Measurements from ENCODE around the gene CLMN.

DNA sequence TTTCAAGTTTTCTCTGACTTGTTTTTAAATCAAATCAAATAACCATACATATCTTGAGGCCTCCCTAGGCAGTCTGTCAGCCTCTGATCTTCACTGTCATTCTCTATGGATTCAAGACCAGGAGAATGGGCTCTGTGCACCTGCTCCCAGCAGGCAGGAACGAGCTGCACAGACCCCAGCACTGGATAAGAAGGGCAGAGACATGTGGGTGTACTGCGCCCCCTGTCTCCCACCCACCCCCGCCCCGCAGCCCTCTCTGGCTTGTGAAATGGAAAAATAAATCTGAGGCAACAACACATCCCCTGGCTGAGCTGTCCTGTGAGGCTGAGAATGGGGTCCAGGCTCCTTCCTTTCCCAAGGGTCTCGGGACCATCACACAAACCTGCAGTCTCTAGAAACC is 26.3 kb downstream of the CLMN start:
- TF ChIP-seq, protein P1, sequence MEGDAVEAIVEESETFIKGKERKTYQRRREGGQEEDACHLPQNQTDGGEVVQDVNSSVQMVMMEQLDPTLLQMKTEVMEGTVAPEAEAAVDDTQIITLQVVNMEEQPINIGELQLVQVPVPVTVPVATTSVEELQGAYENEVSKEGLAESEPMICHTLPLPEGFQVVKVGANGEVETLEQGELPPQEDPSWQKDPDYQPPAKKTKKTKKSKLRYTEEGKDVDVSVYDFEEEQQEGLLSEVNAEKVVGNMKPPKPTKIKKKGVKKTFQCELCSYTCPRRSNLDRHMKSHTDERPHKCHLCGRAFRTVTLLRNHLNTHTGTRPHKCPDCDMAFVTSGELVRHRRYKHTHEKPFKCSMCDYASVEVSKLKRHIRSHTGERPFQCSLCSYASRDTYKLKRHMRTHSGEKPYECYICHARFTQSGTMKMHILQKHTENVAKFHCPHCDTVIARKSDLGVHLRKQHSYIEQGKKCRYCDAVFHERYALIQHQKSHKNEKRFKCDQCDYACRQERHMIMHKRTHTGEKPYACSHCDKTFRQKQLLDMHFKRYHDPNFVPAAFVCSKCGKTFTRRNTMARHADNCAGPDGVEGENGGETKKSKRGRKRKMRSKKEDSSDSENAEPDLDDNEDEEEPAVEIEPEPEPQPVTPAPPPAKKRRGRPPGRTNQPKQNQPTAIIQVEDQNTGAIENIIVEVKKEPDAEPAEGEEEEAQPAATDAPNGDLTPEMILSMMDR (conservative IDR thresholded peaks at IDR 0.05; ENCODE audit: low read depth in 2 of 2) = peak in 1 of 2 experiments; percentile 45; a peak in 2 of 4 replicates
- TF ChIP-seq EZH2 (IDR thresholded peaks at IDR 0.05; ENCODE audit: low read depth, unreplicated experiment) (no peak), POLR2AphosphoS5 (IDR thresholded peaks at IDR 0.05; ENCODE audit: low read depth) (no peak), CREB1 (CRISPR knock-in tag; IDR thresholded peaks at IDR 0.05; ENCODE audit: low read depth) (no peak), ZNF331 (CRISPR knock-in tag; IDR thresholded peaks at IDR 0.05; ENCODE audit: low read depth) (no peak), JUNB (IDR thresholded peaks at IDR 0.05; ENCODE audit: unreplicated experiment) (no peak), EZH2phosphoT487 (IDR thresholded peaks at IDR 0.05; ENCODE audit: unreplicated experiment) (no peak), STAT1 (IDR thresholded peaks at IDR 0.05; ENCODE audit: unreplicated experiment) (no peak), NANOG (IDR thresholded peaks at IDR 0.05; ENCODE audit: borderline replicate concordance) (no peak)
- TF ChIP-seq, protein P2, sequence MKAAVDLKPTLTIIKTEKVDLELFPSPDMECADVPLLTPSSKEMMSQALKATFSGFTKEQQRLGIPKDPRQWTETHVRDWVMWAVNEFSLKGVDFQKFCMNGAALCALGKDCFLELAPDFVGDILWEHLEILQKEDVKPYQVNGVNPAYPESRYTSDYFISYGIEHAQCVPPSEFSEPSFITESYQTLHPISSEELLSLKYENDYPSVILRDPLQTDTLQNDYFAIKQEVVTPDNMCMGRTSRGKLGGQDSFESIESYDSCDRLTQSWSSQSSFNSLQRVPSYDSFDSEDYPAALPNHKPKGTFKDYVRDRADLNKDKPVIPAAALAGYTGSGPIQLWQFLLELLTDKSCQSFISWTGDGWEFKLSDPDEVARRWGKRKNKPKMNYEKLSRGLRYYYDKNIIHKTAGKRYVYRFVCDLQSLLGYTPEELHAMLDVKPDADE (IDR thresholded peaks at IDR 0.05) = no peak
- TF ChIP-seq, protein P3, sequence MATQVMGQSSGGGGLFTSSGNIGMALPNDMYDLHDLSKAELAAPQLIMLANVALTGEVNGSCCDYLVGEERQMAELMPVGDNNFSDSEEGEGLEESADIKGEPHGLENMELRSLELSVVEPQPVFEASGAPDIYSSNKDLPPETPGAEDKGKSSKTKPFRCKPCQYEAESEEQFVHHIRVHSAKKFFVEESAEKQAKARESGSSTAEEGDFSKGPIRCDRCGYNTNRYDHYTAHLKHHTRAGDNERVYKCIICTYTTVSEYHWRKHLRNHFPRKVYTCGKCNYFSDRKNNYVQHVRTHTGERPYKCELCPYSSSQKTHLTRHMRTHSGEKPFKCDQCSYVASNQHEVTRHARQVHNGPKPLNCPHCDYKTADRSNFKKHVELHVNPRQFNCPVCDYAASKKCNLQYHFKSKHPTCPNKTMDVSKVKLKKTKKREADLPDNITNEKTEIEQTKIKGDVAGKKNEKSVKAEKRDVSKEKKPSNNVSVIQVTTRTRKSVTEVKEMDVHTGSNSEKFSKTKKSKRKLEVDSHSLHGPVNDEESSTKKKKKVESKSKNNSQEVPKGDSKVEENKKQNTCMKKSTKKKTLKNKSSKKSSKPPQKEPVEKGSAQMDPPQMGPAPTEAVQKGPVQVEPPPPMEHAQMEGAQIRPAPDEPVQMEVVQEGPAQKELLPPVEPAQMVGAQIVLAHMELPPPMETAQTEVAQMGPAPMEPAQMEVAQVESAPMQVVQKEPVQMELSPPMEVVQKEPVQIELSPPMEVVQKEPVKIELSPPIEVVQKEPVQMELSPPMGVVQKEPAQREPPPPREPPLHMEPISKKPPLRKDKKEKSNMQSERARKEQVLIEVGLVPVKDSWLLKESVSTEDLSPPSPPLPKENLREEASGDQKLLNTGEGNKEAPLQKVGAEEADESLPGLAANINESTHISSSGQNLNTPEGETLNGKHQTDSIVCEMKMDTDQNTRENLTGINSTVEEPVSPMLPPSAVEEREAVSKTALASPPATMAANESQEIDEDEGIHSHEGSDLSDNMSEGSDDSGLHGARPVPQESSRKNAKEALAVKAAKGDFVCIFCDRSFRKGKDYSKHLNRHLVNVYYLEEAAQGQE (IDR thresholded peaks at IDR 0.05; ENCODE audit: unreplicated experiment) = no peak
- TF ChIP-seq, protein P4, sequence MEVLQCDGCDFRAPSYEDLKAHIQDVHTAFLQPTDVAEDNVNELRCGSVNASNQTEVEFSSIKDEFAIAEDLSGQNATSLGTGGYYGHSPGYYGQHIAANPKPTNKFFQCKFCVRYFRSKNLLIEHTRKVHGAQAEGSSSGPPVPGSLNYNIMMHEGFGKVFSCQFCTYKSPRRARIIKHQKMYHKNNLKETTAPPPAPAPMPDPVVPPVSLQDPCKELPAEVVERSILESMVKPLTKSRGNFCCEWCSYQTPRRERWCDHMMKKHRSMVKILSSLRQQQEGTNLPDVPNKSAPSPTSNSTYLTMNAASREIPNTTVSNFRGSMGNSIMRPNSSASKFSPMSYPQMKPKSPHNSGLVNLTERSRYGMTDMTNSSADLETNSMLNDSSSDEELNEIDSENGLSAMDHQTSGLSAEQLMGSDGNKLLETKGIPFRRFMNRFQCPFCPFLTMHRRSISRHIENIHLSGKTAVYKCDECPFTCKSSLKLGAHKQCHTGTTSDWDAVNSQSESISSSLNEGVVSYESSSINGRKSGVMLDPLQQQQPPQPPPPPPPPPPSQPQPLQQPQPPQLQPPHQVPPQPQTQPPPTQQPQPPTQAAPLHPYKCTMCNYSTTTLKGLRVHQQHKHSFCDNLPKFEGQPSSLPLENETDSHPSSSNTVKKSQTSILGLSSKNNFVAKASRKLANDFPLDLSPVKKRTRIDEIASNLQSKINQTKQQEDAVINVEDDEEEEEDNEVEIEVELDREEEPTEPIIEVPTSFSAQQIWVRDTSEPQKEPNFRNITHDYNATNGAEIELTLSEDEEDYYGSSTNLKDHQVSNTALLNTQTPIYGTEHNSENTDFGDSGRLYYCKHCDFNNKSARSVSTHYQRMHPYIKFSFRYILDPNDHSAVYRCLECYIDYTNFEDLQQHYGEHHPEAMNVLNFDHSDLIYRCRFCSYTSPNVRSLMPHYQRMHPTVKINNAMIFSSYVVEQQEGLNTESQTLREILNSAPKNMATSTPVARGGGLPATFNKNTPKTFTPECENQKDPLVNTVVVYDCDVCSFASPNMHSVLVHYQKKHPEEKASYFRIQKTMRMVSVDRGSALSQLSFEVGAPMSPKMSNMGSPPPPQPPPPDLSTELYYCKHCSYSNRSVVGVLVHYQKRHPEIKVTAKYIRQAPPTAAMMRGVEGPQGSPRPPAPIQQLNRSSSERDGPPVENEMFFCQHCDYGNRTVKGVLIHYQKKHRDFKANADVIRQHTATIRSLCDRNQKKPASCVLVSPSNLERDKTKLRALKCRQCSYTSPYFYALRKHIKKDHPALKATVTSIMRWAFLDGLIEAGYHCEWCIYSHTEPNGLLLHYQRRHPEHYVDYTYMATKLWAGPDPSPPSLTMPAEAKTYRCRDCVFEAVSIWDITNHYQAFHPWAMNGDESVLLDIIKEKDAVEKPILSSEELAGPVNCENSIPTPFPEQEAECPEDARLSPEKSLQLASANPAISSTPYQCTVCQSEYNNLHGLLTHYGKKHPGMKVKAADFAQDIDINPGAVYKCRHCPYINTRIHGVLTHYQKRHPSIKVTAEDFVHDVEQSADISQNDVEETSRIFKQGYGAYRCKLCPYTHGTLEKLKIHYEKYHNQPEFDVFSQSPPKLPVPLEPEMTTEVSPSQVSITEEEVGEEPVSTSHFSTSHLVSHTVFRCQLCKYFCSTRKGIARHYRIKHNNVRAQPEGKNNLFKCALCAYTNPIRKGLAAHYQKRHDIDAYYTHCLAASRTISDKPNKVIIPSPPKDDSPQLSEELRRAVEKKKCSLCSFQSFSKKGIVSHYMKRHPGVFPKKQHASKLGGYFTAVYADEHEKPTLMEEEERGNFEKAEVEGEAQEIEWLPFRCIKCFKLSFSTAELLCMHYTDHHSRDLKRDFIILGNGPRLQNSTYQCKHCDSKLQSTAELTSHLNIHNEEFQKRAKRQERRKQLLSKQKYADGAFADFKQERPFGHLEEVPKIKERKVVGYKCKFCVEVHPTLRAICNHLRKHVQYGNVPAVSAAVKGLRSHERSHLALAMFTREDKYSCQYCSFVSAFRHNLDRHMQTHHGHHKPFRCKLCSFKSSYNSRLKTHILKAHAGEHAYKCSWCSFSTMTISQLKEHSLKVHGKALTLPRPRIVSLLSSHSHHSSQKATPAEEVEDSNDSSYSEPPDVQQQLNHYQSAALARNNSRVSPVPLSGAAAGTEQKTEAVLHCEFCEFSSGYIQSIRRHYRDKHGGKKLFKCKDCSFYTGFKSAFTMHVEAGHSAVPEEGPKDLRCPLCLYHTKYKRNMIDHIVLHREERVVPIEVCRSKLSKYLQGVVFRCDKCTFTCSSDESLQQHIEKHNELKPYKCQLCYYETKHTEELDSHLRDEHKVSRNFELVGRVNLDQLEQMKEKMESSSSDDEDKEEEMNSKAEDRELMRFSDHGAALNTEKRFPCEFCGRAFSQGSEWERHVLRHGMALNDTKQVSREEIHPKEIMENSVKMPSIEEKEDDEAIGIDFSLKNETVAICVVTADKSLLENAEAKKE (CRISPR knock-in tag; IDR thresholded peaks at IDR 0.05) = no peak
